Activated CD8-positive, alpha-beta T cell treated with anti-CD3 and anti-CD28 coated beads for 36 hours (primary cell): ENCODE results near the gene KRABD2.

Experiments used
- ATAC-seq: fragments of 200-7000 bp; cut with Tn5 transposase; one replicate; pipeline ENCODE4 v1.10.0; 2021; ENCODE audit warnings: mild to moderate bottlenecking, moderate library complexity
- CTCF ChIA-PET: fragments of 350-600 bp; sonication (Branson Sonifier 250); formaldehyde crosslinking; loops from one replicate; lab custom pipeline; 2021; ENCODE audit warnings: antibody characterized with exemption; lab: Charles Lee
- POLR2A ChIA-PET: fragments of 350-600 bp; sonication (Branson Sonifier 250); formaldehyde crosslinking; loops from one replicate; lab custom pipeline; 2021; ENCODE audit warnings: antibody characterized with exemption; lab: Charles Lee
- DNase-seq: peaks from one replicate; pipeline ENCODE4 v3.0.0-alpha.2; 2020
- H3K27ac Mint-ChIP-seq: one replicate; pipeline ENCODE4 v1.8.0; 2021; ENCODE audit warnings: mild to moderate bottlenecking, mixed read lengths
- H3K27me3 Mint-ChIP-seq: one replicate; pipeline ENCODE4 v1.8.0; 2021; ENCODE audit warnings: mixed read lengths
- H3K36me3 Mint-ChIP-seq: one replicate; pipeline ENCODE4 v1.8.0; 2021; ENCODE audit warnings: low read depth, mixed read lengths
- H3K4me1 Mint-ChIP-seq: one replicate; pipeline ENCODE4 v1.8.0; 2021; ENCODE audit warnings: low read depth, mixed read lengths
- H3K4me3 Mint-ChIP-seq: one replicate; pipeline ENCODE4 v1.8.0; 2021; ENCODE audit warnings: mild to moderate bottlenecking, moderate library complexity, mixed read lengths
- H3K9me3 Mint-ChIP-seq: one replicate; pipeline ENCODE4 v1.8.0; 2021; ENCODE audit warnings: mixed read lengths
- intact Hi-C: fragments of 100-400 bp; cut with micrococcal nuclease; formaldehyde crosslinking; loops from one replicate; pipeline ENCODE4 v1.10.0; 2022
- TF ChIP-seq, protein P1 (sequence below): fragments of 200-600 bp; IDR thresholded peaks from one replicate; pipeline ENCODE4 v1.8.0; 2022; ENCODE audit warnings: antibody characterized with exemption, mild to moderate bottlenecking

The KRABD2 gene

GRCh38 chr17:8387914-8388651 is 11.6 kb upstream of the KRABD2 start:
- DNase-seq (no peak), ATAC-seq (no peak)
- intact Hi-C loops = loop anchor here (10.0 kb wide), 1 partner anchor 357 kb away; the partner anchor contains the start of gene CCDC42
- Mint-ChIP-seq H3K36me3 (peaks cover under 1% of the 10 kb centered on the region), H3K27ac (no peak overlapping the region), H3K27me3 (no peaks in the 10 kb centered on the region), H3K4me3 (no peak overlapping the region), H3K4me1 (peaks cover 23% of the 10 kb centered on the region), H3K9me3 (no peaks in the 10 kb centered on the region)
- ChIA-PET POLR2A (no interaction called here), CTCF (interaction anchor here (1.0 to 2.4 kb wide), 3 partner anchors 11 to 398 kb away, joined by 3 to 8 read pairs (median 5); partner anchors contain the start of gene KRABD2)
- TF ChIP-seq, protein P1, sequence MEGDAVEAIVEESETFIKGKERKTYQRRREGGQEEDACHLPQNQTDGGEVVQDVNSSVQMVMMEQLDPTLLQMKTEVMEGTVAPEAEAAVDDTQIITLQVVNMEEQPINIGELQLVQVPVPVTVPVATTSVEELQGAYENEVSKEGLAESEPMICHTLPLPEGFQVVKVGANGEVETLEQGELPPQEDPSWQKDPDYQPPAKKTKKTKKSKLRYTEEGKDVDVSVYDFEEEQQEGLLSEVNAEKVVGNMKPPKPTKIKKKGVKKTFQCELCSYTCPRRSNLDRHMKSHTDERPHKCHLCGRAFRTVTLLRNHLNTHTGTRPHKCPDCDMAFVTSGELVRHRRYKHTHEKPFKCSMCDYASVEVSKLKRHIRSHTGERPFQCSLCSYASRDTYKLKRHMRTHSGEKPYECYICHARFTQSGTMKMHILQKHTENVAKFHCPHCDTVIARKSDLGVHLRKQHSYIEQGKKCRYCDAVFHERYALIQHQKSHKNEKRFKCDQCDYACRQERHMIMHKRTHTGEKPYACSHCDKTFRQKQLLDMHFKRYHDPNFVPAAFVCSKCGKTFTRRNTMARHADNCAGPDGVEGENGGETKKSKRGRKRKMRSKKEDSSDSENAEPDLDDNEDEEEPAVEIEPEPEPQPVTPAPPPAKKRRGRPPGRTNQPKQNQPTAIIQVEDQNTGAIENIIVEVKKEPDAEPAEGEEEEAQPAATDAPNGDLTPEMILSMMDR = no peak

GRCh38 chr17:8386841-8387240 is 10.3 kb upstream of the KRABD2 start:
- H3K9me3 Mint-ChIP-seq = no peaks in the 10 kb centered on the region
- no peak for ATAC-seq
- intact Hi-C loops = loop anchor here (10.0 kb wide), 1 partner anchor 358 kb away; the partner anchor contains the start of gene CCDC42
- H3K4me3 Mint-ChIP-seq = no peak overlapping the region
- H3K4me1 Mint-ChIP-seq = peaks cover 25% of the 10 kb centered on the region
- TF ChIP-seq, protein P1 = no peak
- H3K27ac Mint-ChIP-seq = peak overlapping the region; percentile 12
- ChIA-PET CTCF (interaction anchor here (1.3 to 2.4 kb wide), 4 partner anchors 10 to 399 kb away, joined by 5 to 8 read pairs (median 6); partner anchors contain the start of gene KRABD2), POLR2A (no interaction called here)
- H3K36me3 Mint-ChIP-seq = peaks cover 13% of the 10 kb centered on the region
- no peaks in the 10 kb centered on the region for H3K27me3 Mint-ChIP-seq
- no peak for DNase-seq

- Mint-ChIP-seq H3K36me3 (peaks cover 32% of the 10 kb centered on the region), H3K27ac (no peak overlapping the region), H3K4me3 (peak overlapping the region; percentile 97), H3K4me1 (peaks cover 41% of the 10 kb centered on the region), H3K27me3 (no peaks in the 10 kb centered on the region), H3K9me3 (no peaks in the 10 kb centered on the region)
- CTCF ChIA-PET = interaction anchor here (0.6 kb wide), 1 partner anchor 362 kb away, joined by 3 read pairs; no protein-coding TSS in a partner anchor
- intact Hi-C loops = loop anchor here (10.0 kb wide), 1 partner anchor 360 kb away; the partner anchor contains the start of gene CCDC42
- TF ChIP-seq, protein P1 = no peak
- DNase-seq (no peak), ATAC-seq (no peak)
- POLR2A ChIA-PET = interaction anchor here (2.0 kb wide), 1 partner anchor 9 kb away, joined by 7 read pairs; no protein-coding TSS in a partner anchor
Observed at GRCh38 chr17:8384801-8385378, 8.4 kb upstream of the KRABD2 start.

GRCh38 chr17:8383143-8383822 is 6.8 kb upstream of the KRABD2 start, which contains the start of gene RPL26:
Gene RPL26 (minus strand): TSS chr17:8383193. CDS start chr17:8382310, 883 bp downstream.
- Mint-ChIP-seq H3K9me3 (no peaks in the 10 kb centered on the region), H3K36me3 (peaks cover 48% of the 10 kb centered on the region), H3K27me3 (no peaks in the 10 kb centered on the region), H3K27ac (peak within 1 kb of the TSS; percentile 98), H3K4me3 (peak within 1 kb of the TSS; percentile 97), H3K4me1 (peaks cover 50% of the 10 kb centered on the region)
- intact Hi-C loops = loop anchor here (10.0 kb wide), 1 partner anchor 362 kb away; the partner anchor contains the start of gene CCDC42
- TF ChIP-seq, protein P1 = peak; percentile 100
- DNase-seq (peak; percentile 98), ATAC-seq (peak; percentile 92)
- CTCF ChIA-PET = interaction anchor here (0.6 to 2.9 kb wide), 18 partner anchors 8 to 814 kb away, joined by 3 to 17 read pairs (median 4); partner anchors contain the start of genes MYH10, NDEL1 and SLC25A35
- POLR2A ChIA-PET = interaction anchor here (0.6 to 2.0 kb wide), 8 partner anchors 11 to 363 kb away, joined by 3 to 7 read pairs (median 4); partner anchors contain the start of gene NDEL1
